NCI-H524 treated with DMSO at 0.1 percent for 48 hours (cell line): ENCODE data around the gene CTF1.
"Not testable (repeated sequence)": the region's sequence is repeated elsewhere in the genome, so short reads cannot be mapped to it uniquely, and the experiment has no call there.

Source experiments
- DNase-seq: peaks from one replicate; lab custom pipeline; 2025; lab: John Stamatoyannopoulos, UW

The CTF1 gene

GRCh38 chr16:30887927-30888326 lies 8.5 kb upstream of the CTF1 start:
- DNase-seq, result no peak

GRCh38 chr16:30888856-30889499 lies 7.4 kb upstream of the CTF1 start:
- no peak for DNase-seq

- DNase-seq, result no peak
Measured at GRCh38 chr16:30889721-30890120, 6.7 kb upstream of the CTF1 start.

GRCh38 chr16:30891043-30891823 lies 5.2 kb upstream of the CTF1 start:
- not testable (repeated sequence) for DNase-seq

GRCh38 chr16:30892670-30893416 lies 3.6 kb upstream of the CTF1 start:
- no peak for DNase-seq

GRCh38 chr16:30893417-30893743 lies 3.0 kb upstream of the CTF1 start:
- no peak for DNase-seq

GRCh38 chr16:30893744-30894539 lies 2.5 kb upstream of the CTF1 start, which contains the start of gene BCL7C:
Gene BCL7C (minus strand): TSS chr16:30894077. CDS start chr16:30893944, 133 bp downstream.
- DNase-seq, result peak; percentile 33

- DNase-seq, result no peak
Measured at GRCh38 chr16:30894540-30895368, 1.7 kb upstream of the CTF1 start.

GRCh38 chr16:30895627-30896260 lies 670 bp upstream of the CTF1 start:
- no peak for DNase-seq

- DNase-seq, result no peak
Measured at GRCh38 chr16:30896889-30897733, 697 bp downstream of the CTF1 start.

- no peak for DNase-seq
Measured at GRCh38 chr16:30899794-30900193, 3.4 kb downstream of the CTF1 start.

GRCh38 chr16:30900588-30900987 lies 4.2 kb downstream of the CTF1 start:
- no peak for DNase-seq

- no peak for DNase-seq
Measured at GRCh38 chr16:30901201-30902028, 5.0 kb downstream of the CTF1 start.

GRCh38 chr16:30902029-30902972 lies 5.9 kb downstream of the CTF1 start:
- no peak for DNase-seq

GRCh38 chr16:30903002-30903401 lies 6.6 kb downstream of the CTF1 start:
- no peak for DNase-seq

GRCh38 chr16:30903596-30903995 lies 7.2 kb downstream of the CTF1 start:
- no peak for DNase-seq

- no peak for DNase-seq
Measured at GRCh38 chr16:30904114-30904780, 7.8 kb downstream of the CTF1 start.
